H1 (cell line): ENCODE measurements around the gene C17orf114.

Experiments
- ATF2 ChIP-seq: IDR thresholded peaks from 2 replicates; pipeline ENCODE4 v1.6.1; 2012; ENCODE audit warnings: low read length, inconsistent platforms
- CBX8 ChIP-seq: fragments of 300-800, 300-1000 bp; sonication (generic); IDR thresholded peaks from 2 replicates; pipeline ENCODE4 v1.7.1; 2016; ENCODE audit warnings: low read depth, low read length, borderline replicate concordance
- CTCF ChIP-seq, 3 experiments: IDR thresholded peaks; 1 replicate in 2 of 3; 2 replicates in 1 of 3; pipeline versions ENCODE4 v1.5.1 to v1.6.1; 2011; ENCODE audit warnings: low read length in 3 of 3, mild to moderate bottlenecking in 3 of 3, inconsistent platforms in 2 of 3, low read depth in 1 of 3, moderate library complexity in 1 of 3; ENCODE audit not compliant: insufficient read depth in 1 of 3; ENCODE audit errors: control extremely low read depth in 1 of 3
- FOSL1 ChIP-seq: IDR thresholded peaks from 2 replicates; pipeline ENCODE4 v1.6.1; 2011; ENCODE audit warnings: mild to moderate bottlenecking, low read depth, low read length, moderate library complexity; ENCODE audit not compliant: insufficient read depth
- GABPA ChIP-seq: IDR thresholded peaks from 2 replicates; pipeline ENCODE4 v1.6.1; 2011; ENCODE audit warnings: mild to moderate bottlenecking, low read length, moderate library complexity, borderline replicate concordance; ENCODE audit not compliant: insufficient read depth
- MAFK ChIP-seq: IDR thresholded peaks from 2 replicates; pipeline ENCODE4 v1.6.1; 2012; ENCODE audit warnings: low read depth, mild to moderate bottlenecking, improper control_type of control experiment, low read length
- MAX ChIP-seq: IDR thresholded peaks from 2 replicates; pipeline ENCODE4 v1.6.1; 2012; ENCODE audit warnings: inconsistent platforms
- NANOG ChIP-seq: IDR thresholded peaks from 2 replicates; pipeline ENCODE4 v1.6.1; 2011; ENCODE audit warnings: low read length, low read depth, mild to moderate bottlenecking, inconsistent platforms; ENCODE audit not compliant: insufficient read depth, poor library complexity, severe bottlenecking
- SP4 ChIP-seq: IDR thresholded peaks from 2 replicates; pipeline ENCODE4 v1.6.1; 2012; ENCODE audit warnings: low read length, inconsistent platforms
- TAF1 ChIP-seq: IDR thresholded peaks from 2 replicates; pipeline ENCODE4 v1.6.1; 2011; ENCODE audit warnings: mild to moderate bottlenecking, low read depth, low read length

The C17orf114 gene

GRCh38 chr17:4785311-4786105 is 16.6 kb downstream of the C17orf114 start (continued):
- TF ChIP-seq MAX: no peak
- no peak for TF ChIP-seq GABPA
- no peak for TF ChIP-seq ATF2
- TF ChIP-seq TAF1: no peak
- no peak for TF ChIP-seq NANOG
- no peak for TF ChIP-seq MAFK
- no peak for TF ChIP-seq CTCF (IDR thresholded peaks at IDR 0.05; ENCODE audit: control extremely low read depth in 1 of 3, insufficient read depth in 1 of 3, low read depth in 1 of 3, low read length in 3 of 3)
- no peak for TF ChIP-seq SP4
- no peak for TF ChIP-seq CBX8
- TF ChIP-seq FOSL1: no peak
